GM19324 (cell line): ENCODE measurements around the gene TXNL1.
"Not testable (repeated sequence)": the region's sequence is repeated elsewhere in the genome, so short reads cannot be mapped to it uniquely, and the experiment has no call there.

Experiments
- ATAC-seq: cut with Tn5 transposase; IDR thresholded peaks from one replicate; pipeline ENCODE4 v1.9.1; 2021; ENCODE audit warnings: mild to moderate bottlenecking, moderate library complexity; ENCODE audit not compliant: unreplicated experiment, low FRiP score

Gene TXNL1

DNA sequence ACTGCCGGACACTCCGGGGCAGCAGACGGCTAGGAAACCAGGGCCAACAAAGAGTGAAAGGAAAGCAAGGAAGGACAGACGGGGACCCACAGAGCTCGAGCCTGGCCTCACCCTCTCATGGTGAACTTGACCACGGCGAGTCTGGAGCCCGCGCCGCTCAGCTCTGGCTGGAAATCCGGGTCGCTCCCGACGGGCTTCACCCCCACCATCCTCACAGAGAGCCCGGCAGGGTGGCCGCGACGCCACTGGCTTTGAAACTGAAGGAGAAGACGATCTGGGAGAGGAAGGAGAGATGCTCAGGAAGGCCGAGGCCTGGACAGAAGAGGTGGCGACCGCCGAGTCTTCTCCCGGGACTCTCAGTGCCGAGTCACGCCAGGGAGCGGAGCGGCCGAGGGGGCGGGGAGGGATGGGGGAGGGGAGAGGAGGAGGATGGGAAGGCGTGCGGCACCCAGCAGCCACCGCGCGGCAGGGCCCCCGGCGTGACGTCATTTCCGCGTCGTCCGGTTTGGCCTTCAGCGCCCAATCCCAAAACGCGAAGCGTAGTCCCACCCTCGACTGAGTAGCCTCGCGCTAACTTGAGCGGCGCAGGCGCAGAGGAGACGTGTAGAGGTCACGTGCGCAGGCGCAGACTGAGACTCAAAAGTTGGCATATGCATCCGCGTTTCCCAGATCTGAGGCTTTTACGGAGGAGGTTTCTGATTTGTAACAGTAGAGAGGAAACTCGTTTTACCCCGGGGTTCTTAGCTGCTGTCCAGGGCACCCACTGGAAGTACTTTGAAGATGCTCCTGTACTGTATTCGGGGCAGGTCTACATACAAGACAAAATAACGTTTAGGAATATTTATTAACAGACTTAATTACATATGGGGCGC is at the start of gene TXNL1:
Gene TXNL1 (minus strand): TSS at position 361 of the 872 bp plus-strand sequence. CDS start 152 bp downstream, at position 209.
- ATAC-seq = peak; percentile 97

DNA sequence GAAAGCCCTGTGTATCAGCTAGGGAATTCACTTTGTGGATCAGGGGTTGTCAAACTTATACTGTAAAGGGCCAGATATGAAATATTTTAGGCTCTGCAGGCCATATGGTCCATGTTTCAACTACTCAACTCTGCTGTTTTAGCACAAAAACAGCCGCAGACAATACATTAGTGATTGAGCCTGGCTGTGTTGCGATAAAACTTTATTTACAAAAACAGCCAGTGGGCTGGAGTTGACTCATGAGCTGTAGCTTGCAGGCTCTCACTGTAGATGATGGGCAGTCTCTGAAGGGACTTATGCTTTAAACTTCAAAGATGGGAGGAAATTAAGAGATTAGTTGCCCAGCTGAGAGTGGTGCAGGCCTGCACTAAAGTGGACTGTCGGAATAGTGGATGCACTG is 45.9 kb upstream of the TXNL1 start:
- ATAC-seq = no peak

DNA sequence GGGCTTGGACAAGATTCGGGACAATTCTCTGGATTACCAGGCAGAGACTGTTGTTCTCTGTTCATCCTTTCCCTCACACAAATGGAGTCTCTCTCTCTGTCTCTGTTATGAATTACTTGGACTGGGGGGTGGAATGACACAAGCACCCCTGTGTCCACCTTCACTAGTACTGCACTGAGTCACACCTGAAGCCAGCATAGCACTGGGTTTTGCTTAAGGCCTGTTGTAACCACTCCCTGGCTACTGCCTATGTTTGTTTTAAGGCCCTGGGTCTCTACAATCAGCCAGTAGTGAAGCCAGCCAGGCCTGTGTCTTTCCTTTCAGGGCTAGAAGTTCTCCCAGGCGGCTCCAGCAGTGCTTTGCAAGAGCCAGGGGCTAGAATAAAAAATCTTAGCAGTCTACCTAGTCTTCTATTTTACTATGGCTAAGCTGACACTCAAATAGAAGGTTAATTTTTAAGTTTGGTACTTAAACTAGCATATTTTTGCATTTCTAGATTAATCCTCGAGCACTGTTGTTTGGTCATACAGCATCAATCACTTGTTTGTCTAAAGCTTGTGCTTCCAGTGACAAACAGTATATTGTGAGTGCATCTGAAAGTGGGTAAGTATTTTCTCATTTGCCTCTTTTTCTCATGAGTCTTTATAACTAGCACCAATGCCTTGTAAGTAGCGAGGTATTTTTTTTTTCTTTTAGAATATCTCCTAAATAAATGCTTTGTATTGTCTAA is 40.6 kb upstream of the TXNL1 start:
- no peak for ATAC-seq

DNA sequence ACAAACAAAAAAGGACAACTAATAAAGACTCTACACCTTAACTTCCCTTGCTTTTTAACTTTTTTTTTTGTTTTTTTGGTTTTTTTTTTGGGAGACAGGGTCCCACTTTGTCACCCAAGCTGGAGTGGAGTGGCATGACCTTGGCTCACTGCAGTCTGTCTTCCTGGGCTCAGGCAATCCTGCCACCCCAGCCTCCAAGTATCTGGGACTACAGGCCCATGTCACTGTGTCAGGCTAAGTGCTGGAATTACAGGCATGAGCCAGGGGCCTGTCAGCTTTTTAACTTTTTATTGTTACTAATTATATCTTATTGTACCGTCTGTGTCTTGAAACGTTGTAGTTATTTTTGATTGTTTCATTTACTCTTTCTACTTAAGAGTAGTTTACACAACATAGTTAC is 38.2 kb upstream of the TXNL1 start:
- ATAC-seq = no peak

DNA sequence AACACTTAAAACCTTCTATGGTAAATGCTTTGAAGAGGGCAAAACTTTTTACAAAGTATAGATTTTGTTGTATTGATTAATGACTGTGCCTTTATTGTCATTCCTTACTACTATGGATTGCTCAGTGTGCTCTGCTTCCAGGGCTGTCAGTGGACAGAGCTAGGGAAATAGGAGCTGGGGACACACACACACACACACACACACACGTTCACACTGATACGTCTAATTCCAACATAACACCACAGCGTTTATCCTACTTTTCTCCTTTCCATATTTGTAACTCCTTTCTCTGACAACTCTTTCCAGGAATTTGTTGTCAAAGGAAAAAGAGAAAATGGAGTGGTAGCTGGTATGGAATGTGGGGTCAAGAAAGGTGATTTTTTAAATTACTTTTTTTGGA is 34.6 kb upstream of the TXNL1 start:
- no peak for ATAC-seq

DNA sequence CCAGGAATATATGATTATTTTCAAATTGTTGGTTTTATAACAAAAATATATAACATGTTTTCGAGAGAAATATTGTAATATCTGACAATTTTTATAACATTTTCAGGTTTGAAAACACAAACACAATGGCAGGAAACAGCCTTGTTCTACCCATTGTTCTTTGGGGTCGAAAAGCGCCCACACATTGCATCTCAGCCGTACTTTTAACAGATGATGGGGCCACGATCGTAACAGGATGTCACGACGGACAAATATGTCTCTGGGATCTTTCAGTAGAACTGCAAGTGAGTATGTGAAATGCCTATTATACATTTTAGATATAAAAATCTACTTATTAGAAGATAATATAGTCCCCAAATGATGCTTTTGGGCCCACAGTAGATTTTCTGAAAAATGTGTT is 34.0 kb upstream of the TXNL1 start:
- no peak for ATAC-seq

DNA sequence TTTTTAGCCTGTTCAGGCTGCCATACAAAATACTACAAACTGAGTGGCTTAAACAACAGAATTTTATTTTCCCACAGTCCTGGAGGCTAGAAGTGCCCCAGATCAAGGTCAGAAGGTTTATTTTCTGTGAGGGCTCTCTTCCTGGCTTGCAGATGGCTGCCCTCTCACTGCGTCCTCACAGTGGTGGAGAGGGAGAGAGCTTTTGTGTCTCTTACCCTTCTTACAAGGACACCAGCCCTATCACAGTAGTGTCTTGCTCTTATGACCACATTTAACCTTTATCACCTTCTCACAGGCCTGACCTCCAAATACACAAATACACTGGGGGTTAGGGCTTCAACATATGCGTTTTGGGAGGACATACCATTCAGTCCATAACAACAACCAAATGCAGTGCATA is 24.5 kb upstream of the TXNL1 start:
- no peak for ATAC-seq

DNA sequence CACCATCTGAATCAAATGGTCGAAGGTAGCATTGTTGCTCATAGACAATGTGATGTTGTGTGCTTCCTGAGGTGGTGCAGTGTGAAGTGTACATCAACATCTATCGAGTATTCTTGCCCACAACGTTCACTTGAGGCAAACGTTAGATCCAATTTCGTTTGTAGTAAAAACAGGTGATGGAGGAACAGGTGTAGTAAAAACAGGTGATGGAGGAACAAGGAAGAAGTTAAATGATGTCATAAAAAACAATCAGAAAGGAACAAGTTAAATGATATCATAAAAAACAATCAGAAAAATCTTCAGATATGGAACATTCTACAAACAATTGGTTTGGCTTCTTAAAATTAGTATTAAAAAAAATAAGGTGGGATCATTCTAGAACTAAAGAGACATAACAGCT is 24.1 kb upstream of the TXNL1 start:
- no peak for ATAC-seq

DNA sequence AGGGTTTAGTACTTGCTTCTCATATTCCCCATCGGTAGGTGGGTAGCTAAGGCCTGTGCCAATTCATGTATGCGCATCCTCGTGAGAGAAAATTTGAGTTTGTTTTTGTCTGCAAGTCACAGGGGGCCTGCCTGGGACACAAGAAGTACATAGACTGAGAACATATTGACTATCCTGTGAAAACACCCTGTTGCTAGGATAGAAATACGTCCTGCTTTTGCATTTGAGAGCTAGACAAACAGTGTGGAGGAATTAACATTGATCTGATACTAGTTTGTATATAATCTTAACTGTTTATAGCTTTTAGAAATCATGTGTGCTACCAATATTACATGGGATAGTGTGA is 23.6 kb upstream of the TXNL1 start:
- no peak for ATAC-seq

DNA sequence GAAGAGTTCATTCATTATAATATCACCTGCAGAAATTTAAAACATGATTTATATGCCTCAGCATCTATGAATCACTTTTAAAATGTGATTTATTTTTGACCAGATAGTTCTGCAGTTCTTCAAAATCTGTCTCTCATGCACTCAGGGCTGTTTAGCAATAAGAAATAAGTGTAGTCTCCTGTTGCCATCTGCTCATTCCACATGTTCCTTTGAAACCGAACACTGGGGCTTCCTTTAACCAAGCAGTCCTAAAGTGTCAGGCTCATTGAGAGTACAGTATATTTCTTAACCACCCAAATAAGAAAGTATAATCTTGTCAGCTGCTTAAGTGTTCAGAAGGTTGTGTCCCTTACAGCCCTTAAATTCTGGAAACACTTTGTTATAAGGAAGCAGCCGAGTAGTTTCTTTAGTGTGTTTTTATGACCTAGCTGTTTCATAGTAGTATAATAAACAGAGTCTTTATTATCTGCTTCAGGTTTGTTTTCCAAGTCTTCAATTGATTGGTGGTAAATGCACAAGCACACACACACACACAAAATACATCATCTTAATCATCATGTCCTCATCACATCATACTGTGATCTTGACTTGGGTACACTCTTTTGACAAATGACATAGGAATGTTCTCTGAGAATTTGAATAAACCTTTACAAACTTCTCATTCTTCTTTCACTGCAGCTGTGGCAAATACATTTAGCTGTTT is 23.1 kb upstream of the TXNL1 start:
- ATAC-seq = no peak

DNA sequence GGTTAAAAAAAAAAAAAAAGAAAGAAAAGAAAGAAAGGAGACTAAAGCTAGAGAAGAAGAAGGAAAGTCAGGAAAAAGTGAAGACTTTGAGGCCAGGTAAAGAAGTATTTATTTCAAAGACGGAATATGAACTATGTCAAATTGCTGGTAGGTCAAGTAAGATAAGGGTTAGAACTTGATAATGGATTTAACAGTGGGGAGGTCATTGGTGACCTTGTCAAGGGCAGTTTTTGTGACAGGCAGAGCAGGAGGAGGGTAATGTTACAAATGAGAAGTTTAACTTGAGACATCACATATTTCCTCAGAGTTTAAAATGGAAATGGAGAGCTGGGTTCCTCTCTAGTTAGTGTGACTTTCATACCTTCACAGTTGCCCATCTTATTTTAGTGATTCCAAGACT is 22.3 kb upstream of the TXNL1 start:
- ATAC-seq = no peak

DNA sequence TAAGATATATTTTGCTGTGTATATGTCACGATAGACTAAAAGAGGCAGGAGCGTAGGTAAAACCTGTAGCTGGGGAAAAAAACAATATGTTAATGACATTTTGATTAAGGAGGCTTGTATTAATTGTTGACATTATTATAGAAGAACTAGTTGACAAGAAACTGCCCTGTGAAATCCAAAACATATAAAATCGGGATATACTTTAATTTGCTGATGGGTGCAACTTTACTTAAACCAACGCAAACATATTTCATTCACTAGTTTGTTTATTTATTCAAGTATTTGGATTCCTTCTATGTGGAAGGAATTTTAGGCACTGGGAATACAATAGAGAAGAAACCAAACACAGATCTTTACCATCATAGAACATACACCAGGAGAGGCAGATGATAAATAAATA is 20.7 kb upstream of the TXNL1 start:
- no peak for ATAC-seq

DNA sequence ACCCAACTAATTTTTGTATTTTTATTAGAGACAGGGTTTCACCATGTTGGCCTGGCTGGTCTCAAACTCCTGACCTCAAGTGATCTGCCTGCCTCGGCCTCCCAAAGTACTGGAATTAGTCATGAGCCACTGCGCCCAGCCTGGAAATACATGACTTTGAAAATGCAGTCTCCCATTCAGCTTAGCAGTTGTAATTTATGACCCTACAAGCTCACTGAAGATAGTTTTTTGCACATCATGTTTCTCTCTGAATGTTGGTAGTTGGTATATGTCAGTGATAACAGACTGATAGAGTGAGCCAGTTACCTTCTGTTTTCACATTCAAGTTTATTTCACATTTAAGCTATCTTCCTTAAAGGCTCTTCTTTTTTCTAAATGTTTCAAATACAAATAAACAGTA is 19.9 kb upstream of the TXNL1 start:
- no peak for ATAC-seq

DNA sequence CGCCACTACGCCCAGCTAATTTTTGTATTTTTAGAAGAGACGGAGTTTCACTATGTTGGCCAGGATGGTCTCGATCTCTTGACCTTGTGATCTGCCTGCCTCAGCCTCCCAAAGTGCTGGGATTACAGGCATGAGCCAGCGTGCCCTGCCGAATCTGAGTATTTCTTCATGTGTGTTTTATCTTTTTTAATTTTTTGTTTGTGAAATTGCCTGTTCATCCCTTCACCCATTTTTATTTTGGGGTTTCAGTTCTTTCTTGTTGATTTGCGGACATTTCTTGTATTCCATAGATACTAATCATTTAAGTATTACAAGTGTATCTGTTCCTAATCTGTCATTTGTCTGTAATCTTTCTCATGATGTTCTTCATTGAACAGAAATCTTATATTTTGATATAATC is 15.9 kb upstream of the TXNL1 start:
- not testable (repeated sequence) for ATAC-seq

DNA sequence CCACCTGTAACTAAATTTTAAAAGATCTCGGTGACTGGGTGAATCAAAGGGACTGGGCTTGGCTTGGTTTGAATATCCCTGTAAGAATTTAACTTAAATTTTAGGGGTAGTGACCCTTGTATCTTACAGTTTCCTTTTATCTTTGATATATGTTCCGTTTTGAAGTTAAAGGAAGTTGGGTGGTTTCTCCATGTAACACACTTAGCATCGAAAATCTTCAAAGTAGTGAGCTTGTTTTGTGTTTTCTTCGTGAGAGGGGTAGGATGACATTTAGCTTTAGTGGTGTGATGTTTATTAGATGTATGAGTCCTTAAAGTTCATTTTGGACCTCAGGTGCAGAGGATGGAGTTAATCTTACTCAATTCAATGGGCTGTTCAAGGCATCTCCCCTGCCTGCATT is 14.4 kb upstream of the TXNL1 start:
- no peak for ATAC-seq

DNA sequence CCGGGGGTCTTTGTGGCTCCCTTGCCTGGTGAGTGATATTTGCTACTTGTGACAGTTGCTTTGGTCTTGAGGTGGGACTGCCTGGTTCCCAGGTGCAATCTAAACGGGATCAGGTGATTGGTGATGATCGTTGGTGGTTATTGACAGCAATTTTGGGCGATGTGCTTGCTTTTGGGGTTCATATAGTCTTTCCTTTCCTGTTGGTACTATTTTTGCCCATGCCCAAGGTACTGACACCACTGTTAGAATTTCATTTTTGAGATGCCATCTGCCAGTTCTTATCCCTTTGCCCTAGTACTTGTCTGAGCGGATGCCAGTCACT is 13.3 kb upstream of the TXNL1 start:
- no peak for ATAC-seq

DNA sequence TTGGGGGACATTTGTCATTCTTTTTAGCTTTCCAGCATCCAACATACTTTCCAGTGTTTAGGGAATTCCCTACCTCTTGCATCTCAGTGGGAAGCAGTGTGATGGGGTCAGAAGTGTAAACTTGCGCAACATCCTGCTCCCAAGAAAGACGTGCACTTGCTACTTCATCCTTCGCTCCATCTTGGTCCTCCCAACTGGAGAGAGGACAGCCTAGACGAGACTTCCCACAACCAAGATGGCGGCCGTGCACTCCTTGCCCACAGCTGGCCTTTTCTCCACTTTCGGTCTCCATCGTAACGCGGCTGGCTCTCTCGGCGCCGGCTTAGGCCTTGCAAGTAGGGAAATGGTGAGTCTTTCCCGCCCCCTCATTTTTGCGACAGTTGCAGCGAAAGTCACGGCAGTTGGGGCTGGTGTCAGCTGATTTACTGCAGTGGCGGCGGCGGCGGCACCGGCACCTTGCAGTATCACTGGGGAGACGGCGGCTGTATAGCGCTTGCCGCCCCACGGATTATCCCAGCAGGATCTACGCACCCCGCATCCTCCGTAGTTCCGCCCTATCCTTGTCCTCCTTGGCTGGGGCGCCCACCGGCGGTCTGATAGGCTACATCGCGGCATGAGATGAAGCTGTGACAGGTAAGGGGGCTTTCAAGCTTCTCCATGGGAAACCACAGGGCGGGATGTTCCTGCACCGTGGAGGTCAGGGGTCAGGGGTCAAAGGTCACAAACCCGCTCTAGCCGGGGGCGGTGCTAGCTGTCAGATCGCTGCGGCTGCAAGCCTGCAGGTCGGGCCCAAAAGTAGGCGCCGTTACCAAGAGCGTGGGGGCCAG is 12.8 kb upstream of the TXNL1 start, which contains the start of gene WDR7:
Gene WDR7 (plus strand): TSS at position 416 of the 827 bp plus-strand sequence. CDS start 21,157 bp downstream, outside the sequence.
- ATAC-seq = peak; percentile 99

DNA sequence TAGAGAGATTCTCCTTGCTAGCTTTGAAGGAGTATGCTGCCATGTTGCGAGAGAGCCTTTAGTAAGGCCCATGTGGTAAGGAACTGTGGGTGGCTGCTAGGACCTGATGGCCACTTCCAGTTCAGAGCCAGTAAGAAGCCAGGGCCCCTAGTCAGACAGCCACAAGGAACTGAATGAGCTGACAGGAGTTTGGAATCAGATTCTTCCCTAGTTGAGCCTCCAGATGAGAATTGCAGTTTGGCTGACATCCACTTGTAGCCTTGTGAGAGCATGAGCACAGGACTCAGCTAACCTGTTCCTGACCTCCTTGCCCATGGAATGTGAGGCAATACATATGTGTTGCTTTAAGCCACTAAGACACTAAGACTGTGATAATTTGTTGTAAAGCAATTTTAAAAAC is 11.6 kb upstream of the TXNL1 start:
- ATAC-seq = no peak

DNA sequence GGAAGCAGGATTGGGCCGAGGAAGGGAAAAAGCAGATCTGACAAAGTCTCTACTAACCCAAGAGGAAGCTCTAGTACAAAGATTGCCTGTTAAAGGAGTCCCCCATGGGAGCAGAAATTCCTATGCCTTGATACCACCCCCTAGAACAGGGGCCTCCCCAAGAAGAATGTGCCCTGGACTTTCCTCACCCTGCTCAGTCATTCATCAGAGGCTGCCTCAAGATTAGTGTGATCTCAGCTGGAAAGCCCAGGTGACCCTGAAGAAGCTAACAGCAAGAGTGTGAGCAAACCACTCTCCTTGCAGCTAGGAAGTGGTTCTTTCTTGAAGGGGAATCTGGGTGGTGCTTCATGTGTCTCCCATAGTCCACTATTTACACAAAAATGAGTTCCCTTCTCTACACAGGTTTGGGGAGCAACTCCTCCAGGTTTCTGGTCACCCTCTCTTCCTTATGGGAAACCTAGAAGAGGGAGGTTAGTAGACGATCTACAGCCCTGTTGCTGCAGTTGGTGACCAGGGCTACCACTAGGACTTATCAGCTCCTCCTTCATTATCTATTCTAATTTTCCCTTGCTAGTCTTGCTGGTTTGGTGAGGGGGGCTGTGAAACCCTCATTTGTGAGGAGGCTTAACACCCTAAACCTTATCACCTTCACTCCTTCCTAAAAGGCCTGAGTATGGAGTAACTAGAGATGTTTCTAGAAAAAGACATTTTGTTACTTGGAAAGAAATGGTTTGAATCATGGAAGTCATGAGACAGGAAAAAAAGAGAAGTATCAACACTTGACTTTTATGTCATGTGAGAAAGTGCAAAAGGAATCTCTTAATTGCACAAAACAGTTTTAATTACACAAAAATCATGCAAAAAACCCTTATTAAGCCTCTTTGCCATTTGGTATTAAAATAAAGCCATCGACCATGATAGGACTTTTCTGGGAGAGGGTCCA is 9.8 kb upstream of the TXNL1 start:
- no peak for ATAC-seq
